Measurements from ENCODE around the gene ARFGAP1.

The ARFGAP1 gene

DNA sequence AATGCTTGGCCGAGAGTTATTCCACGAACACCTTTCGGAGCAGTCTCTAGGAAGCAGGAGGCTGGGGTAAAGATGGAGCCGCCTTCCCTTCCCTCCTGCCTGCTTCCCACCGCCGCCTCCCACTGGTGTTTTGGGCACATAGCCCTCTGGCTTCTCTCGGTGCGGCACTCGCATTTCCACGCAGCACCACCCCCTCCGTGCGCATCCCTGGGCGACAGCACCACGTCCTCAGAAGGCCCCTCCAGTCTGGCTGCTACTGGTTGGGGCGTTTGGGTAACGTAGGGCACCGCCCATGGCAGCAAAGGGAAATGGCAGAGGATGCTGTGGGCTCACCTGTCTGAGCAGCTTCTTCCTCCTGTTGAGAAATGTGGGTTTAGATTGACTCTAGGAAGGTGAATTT is 22.8 kb downstream of the ARFGAP1 start:
- Histone ChIP-seq H3K9me3 (ENCODE audit: insufficient read depth, low read length) (no peaks in the 10 kb centered on the region), H3K4me1 (ENCODE audit: low read length) (no peaks in the 10 kb centered on the region), H3K9ac (ENCODE audit: low read length) (no peak overlapping the region), H2AFZ (ENCODE audit: low read depth, low read length) (no peak overlapping the region), H3K36me3 (replicated peaks; ENCODE audit: low read depth, low read length) (no peaks in the 10 kb centered on the region), H3K4me2 (ENCODE audit: low read length) (no peak overlapping the region), H3K27ac (ENCODE audit: low read length) (no peak overlapping the region), H3K27me3 (ENCODE audit: low read depth, low read length) (no peaks in the 10 kb centered on the region; the same call in 1 of the 2 replicates), H3K79me2 (ENCODE audit: low read length) (no peaks in the 10 kb centered on the region), H4K20me1 (ENCODE audit: insufficient read depth, low read length) (no peaks in the 10 kb centered on the region), H3K4me3 (ENCODE audit: low read length) (no peak overlapping the region)
- TF ChIP-seq EZH2phosphoT487 (IDR thresholded peaks at IDR 0.05; ENCODE audit: low read depth), result no peak
- TF ChIP-seq, protein P1, sequence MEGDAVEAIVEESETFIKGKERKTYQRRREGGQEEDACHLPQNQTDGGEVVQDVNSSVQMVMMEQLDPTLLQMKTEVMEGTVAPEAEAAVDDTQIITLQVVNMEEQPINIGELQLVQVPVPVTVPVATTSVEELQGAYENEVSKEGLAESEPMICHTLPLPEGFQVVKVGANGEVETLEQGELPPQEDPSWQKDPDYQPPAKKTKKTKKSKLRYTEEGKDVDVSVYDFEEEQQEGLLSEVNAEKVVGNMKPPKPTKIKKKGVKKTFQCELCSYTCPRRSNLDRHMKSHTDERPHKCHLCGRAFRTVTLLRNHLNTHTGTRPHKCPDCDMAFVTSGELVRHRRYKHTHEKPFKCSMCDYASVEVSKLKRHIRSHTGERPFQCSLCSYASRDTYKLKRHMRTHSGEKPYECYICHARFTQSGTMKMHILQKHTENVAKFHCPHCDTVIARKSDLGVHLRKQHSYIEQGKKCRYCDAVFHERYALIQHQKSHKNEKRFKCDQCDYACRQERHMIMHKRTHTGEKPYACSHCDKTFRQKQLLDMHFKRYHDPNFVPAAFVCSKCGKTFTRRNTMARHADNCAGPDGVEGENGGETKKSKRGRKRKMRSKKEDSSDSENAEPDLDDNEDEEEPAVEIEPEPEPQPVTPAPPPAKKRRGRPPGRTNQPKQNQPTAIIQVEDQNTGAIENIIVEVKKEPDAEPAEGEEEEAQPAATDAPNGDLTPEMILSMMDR (IDR thresholded peaks at IDR 0.05; ENCODE audit: low read depth, low read length), result peak; percentile 12; the same call in 1 of the 2 replicates

DNA sequence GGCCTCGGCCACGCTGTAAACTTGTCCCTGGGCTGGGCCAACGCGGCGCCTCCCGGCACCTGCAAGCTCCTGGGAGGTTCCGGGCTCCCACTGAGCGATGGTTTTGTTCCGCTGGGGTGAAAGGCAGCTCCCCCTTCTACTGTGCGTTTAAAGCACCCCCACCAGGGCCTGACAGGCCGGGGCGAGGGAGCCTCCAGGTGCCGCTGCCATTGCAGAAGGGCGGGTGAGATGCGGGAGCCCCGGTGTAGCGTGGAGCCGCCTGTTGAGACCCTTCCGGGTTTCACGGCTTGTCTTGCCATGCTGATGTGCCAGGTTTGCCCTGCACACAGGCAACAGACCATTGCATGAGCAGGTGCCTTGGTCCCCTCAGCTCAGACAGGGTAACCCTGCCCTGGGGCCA is 23.2 kb downstream of the ARFGAP1 start:
- no peak overlapping the region for H3K4me2 ChIP-seq (ENCODE audit: low read length)

DNA sequence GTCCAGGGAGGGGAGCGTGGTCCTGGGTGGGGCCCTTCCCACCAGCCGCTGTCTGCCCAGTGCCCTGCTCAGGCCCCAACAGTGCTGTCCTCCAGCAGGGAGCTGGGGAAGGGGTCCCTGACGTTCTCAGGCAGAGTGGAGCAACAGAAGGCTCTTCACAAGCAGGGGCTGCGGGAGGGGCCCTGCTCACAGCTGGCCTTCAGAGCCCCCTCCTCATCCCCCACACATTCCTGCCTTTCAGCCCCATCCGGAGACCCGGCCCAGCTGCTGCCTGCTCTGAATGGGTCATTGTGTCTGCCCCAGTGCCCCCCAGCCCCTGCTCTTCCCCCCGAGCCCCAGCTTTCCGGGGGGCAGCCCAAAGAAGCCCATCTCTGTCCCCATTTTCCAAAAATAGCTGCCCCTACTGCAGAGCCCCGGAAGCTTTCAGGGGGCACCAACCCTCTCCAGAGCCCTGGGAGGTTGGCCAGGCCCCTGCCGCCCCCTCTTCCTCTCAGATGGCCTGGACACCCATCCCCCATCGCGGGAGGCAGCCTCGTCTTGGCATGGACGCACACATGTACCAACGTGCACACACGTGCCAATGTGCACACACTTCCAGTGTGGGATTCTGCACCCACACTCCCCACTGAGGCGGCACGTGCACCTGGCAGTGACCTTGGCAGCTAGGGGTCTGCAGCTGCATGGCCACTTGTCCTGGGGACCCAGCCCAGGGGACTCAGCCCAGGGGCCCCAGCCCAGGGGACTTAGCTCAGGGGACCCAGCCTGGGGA is 24.1 kb downstream of the ARFGAP1 start:
- Histone ChIP-seq H3K4me2 (ENCODE audit: low read length) (no peak overlapping the region), H3K27me3 (ENCODE audit: low read depth, low read length) (peaks cover 4% of the 10 kb centered on the region; the same call in 1 of the 2 replicates), H3K27ac (ENCODE audit: low read length) (no peak overlapping the region), H3K9ac (ENCODE audit: low read length) (no peak overlapping the region), H3K36me3 (replicated peaks; ENCODE audit: low read depth, low read length) (no peaks in the 10 kb centered on the region), H3K4me3 (ENCODE audit: low read length) (no peak overlapping the region), H4K20me1 (ENCODE audit: insufficient read depth, low read length) (no peaks in the 10 kb centered on the region), H2AFZ (ENCODE audit: low read depth, low read length) (no peak overlapping the region), H3K9me3 (ENCODE audit: insufficient read depth, low read length) (no peaks in the 10 kb centered on the region), H3K79me2 (ENCODE audit: low read length) (no peaks in the 10 kb centered on the region), H3K4me1 (ENCODE audit: low read length) (no peaks in the 10 kb centered on the region)
- TF ChIP-seq, protein P1 (IDR thresholded peaks at IDR 0.05; ENCODE audit: low read depth, low read length), result no peak
- TF ChIP-seq EZH2phosphoT487 (IDR thresholded peaks at IDR 0.05; ENCODE audit: low read depth), result no peak

More for the DNA sequence above, 23.2 kb downstream of the ARFGAP1 start:
- Histone ChIP-seq H3K79me2 (ENCODE audit: low read length) (no peaks in the 10 kb centered on the region), H3K9ac (ENCODE audit: low read length) (no peak overlapping the region), H3K9me3 (ENCODE audit: insufficient read depth, low read length) (no peaks in the 10 kb centered on the region), H3K4me3 (ENCODE audit: low read length) (no peak overlapping the region), H4K20me1 (ENCODE audit: insufficient read depth, low read length) (no peaks in the 10 kb centered on the region), H3K36me3 (replicated peaks; ENCODE audit: low read depth, low read length) (no peaks in the 10 kb centered on the region), H3K4me1 (ENCODE audit: low read length) (no peaks in the 10 kb centered on the region), H2AFZ (ENCODE audit: low read depth, low read length) (no peak overlapping the region), H3K27ac (ENCODE audit: low read length) (no peak overlapping the region), H3K27me3 (ENCODE audit: low read depth, low read length) (no peaks in the 10 kb centered on the region; the same call in 1 of the 2 replicates)
- TF ChIP-seq, protein P1 (IDR thresholded peaks at IDR 0.05; ENCODE audit: low read depth, low read length), result no peak
- TF ChIP-seq EZH2phosphoT487 (IDR thresholded peaks at IDR 0.05; ENCODE audit: low read depth), result no peak

DNA sequence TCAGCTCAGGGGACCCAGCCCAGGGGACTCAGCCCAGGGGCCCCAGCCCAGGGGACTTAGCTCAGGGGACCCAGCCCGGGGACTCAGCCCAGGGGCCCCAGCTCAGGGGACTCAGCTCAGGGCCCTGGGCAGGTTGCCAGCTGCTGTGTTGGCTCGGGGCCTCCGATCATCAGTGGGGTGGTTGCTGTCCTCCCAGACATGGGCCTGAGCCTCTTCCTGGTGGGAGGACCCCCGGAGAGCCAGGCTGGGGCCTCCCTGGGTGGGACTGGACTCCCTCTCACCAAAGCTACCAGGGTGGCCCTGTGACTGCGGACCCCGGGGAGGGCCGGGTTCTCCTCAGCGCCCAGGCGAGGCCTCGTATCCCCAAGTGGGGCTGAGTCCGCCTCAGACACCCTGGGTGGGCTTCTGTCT is 24.8 kb downstream of the ARFGAP1 start:
- Histone ChIP-seq H2AFZ (ENCODE audit: low read depth, low read length) (no peak overlapping the region), H3K9me3 (ENCODE audit: insufficient read depth, low read length) (no peaks in the 10 kb centered on the region), H3K4me3 (ENCODE audit: low read length) (no peak overlapping the region), H3K79me2 (ENCODE audit: low read length) (no peaks in the 10 kb centered on the region), H3K4me1 (ENCODE audit: low read length) (no peaks in the 10 kb centered on the region), H3K27ac (ENCODE audit: low read length) (no peak overlapping the region), H3K36me3 (replicated peaks; ENCODE audit: low read depth, low read length) (no peaks in the 10 kb centered on the region), H3K4me2 (ENCODE audit: low read length) (no peak overlapping the region), H3K9ac (ENCODE audit: low read length) (no peak overlapping the region), H4K20me1 (ENCODE audit: insufficient read depth, low read length) (no peaks in the 10 kb centered on the region), H3K27me3 (ENCODE audit: low read depth, low read length) (peaks cover 4% of the 10 kb centered on the region; the same call in 1 of the 2 replicates)
- no peak for TF ChIP-seq EZH2phosphoT487 (IDR thresholded peaks at IDR 0.05; ENCODE audit: low read depth)
- TF ChIP-seq, protein P1 (IDR thresholded peaks at IDR 0.05; ENCODE audit: low read depth, low read length), result no peak
